WTC11 (cell line): ENCODE measurements around the gene RYR1. TPM values are rescaled to one million over a fixed set of nuclear protein-coding genes. Genes with fewer than 3 reads are reported as not detected.

Source experiments
- ATAC-seq: fragments of 200-7000 bp; cut with Tn5 transposase; 2 replicates; pipeline ENCODE4 v1.10.0; 2021; ENCODE audit warnings: mild to moderate bottlenecking, moderate library complexity
- CTCF ChIA-PET: fragments of 300-600 bp; sonication (Branson Sonifier 250); formaldehyde crosslinking; loops from one replicate; lab custom pipeline; 2021; ENCODE audit warnings: antibody characterized with exemption; lab: Charles Lee
- POLR2A ChIA-PET: fragments of 350-600 bp; sonication (Branson Sonifier 250); formaldehyde crosslinking; loops from one replicate; lab custom pipeline; 2021; ENCODE audit warnings: antibody characterized with exemption; lab: Charles Lee
- DNase-seq: peaks from one replicate; pipeline ENCODE4 v3.0.0; 2021; ENCODE audit warnings: low spot score
- H3K27ac Mint-ChIP-seq: 2 replicates; pipeline ENCODE4 v1.8.0; 2021; ENCODE audit warnings: mixed read lengths
- H3K27me3 Mint-ChIP-seq: 2 replicates; pipeline ENCODE4 v1.8.0; 2021; ENCODE audit warnings: low read depth, mild to moderate bottlenecking, moderate library complexity, mixed read lengths
- H3K36me3 Mint-ChIP-seq: 2 replicates; pipeline ENCODE4 v1.8.0; 2021; ENCODE audit warnings: mixed read lengths
- H3K4me1 Mint-ChIP-seq: 2 replicates; pipeline ENCODE4 v1.8.0; 2022; ENCODE audit warnings: mixed read lengths
- H3K4me3 Mint-ChIP-seq: 2 replicates; pipeline ENCODE4 v1.8.0; 2021; ENCODE audit warnings: mild to moderate bottlenecking, moderate library complexity, mixed read lengths
- H3K9me3 Mint-ChIP-seq: 2 replicates; pipeline ENCODE4 v1.8.0; 2021; ENCODE audit warnings: mixed read lengths
- CREB1 ChIP-seq: sonication (generic); formaldehyde crosslinking; IDR thresholded peaks from 2 replicates; pipeline ENCODE4 v1.8.0; 2023; ENCODE audit warnings: mild to moderate bottlenecking, missing genetic modification reagents
- ELF4 ChIP-seq: sonication (generic); formaldehyde crosslinking; IDR thresholded peaks from 2 replicates; pipeline ENCODE4 v1.8.1; 2022; ENCODE audit warnings: low read depth, mild to moderate bottlenecking, moderate library complexity, missing genetic modification reagents
- EMX1 ChIP-seq: fragments of 250-450 bp; sonication (Bioruptor Pico); IDR thresholded peaks from 2 replicates; pipeline ENCODE4 v1.8.0; 2021; ENCODE audit warnings: mild to moderate bottlenecking
- HMGA2 ChIP-seq: fragments of 250-450 bp; sonication (Bioruptor Pico); IDR thresholded peaks from 2 replicates; pipeline ENCODE4 v1.4.0; 2021; ENCODE audit warnings: mild to moderate bottlenecking, moderate library complexity
- IRF2 ChIP-seq: sonication (generic); formaldehyde crosslinking; IDR thresholded peaks from 2 replicates; pipeline ENCODE4 v1.8.0; 2022; ENCODE audit warnings: low read depth, missing genetic modification reagents, borderline replicate concordance
- MXD4 ChIP-seq: fragments of 250-450 bp; sonication (Bioruptor Pico); IDR thresholded peaks from 2 replicates; pipeline ENCODE4 v1.8.0; 2021; ENCODE audit warnings: mild to moderate bottlenecking, moderate library complexity, borderline replicate concordance
- SMAD3 ChIP-seq: sonication (generic); formaldehyde crosslinking; IDR thresholded peaks from 2 replicates; pipeline ENCODE4 v1.8.0; 2022; ENCODE audit warnings: missing genetic modification reagents, mild to moderate bottlenecking, borderline replicate concordance
- SOX15 ChIP-seq: fragments of 250-450 bp; sonication (Bioruptor Pico); IDR thresholded peaks from 2 replicates; pipeline ENCODE4 v1.9.0; 2021; ENCODE audit warnings: mild to moderate bottlenecking
- ZBTB21 ChIP-seq: sonication (generic); formaldehyde crosslinking; IDR thresholded peaks from 2 replicates; pipeline ENCODE4 v1.8.1; 2023; ENCODE audit warnings: mild to moderate bottlenecking, missing genetic modification reagents, borderline replicate concordance
- ZNF138 ChIP-seq: sonication (generic); formaldehyde crosslinking; conservative IDR thresholded peaks from 2 replicates; pipeline ENCODE4 v1.8.1; 2022; ENCODE audit warnings: mild to moderate bottlenecking, moderate library complexity, missing genetic modification reagents
- ZNF396 ChIP-seq: fragments of 250-450 bp; sonication (Bioruptor Pico); IDR thresholded peaks from 2 replicates; pipeline ENCODE4 v1.8.0; 2021; ENCODE audit warnings: mild to moderate bottlenecking, moderate library complexity, borderline replicate concordance
- ZNF423 ChIP-seq: fragments of 250-450 bp; sonication (Bioruptor Pico); IDR thresholded peaks from 2 replicates; pipeline ENCODE4 v2.1.2; 2022; ENCODE audit warnings: mild to moderate bottlenecking, moderate library complexity
- total RNA-seq: library from RNA; stranded (reverse); gene quantifications from 3 replicates; pipeline ENCODE4 v1.2.3, GENCODE V29; 2021
- TF ChIP-seq, protein P1 (sequence below): sonication (generic); formaldehyde crosslinking; conservative IDR thresholded peaks from 2 replicates; pipeline ENCODE4 v1.8.1; 2023; ENCODE audit warnings: mild to moderate bottlenecking, low read depth, missing genetic modification reagents, moderate library complexity
- TF ChIP-seq, protein P2 (sequence below): fragments of 250-450 bp; sonication (Bioruptor Pico); IDR thresholded peaks from 2 replicates; pipeline ENCODE4 v2.1.2; 2022; ENCODE audit warnings: mild to moderate bottlenecking, moderate library complexity
- TF ChIP-seq, protein P3 (sequence below): fragments of 250-450 bp; sonication (Bioruptor Pico); IDR thresholded peaks from 2 replicates; pipeline ENCODE4 v1.9.0; 2021; ENCODE audit warnings: moderate library complexity, mild to moderate bottlenecking, inconsistent platforms, borderline replicate concordance
- TF ChIP-seq, protein P4 (sequence below): fragments of 250-450 bp; sonication (Bioruptor Pico); IDR thresholded peaks from 2 replicates; pipeline ENCODE4 v1.9.0; 2021; ENCODE audit warnings: mild to moderate bottlenecking, borderline replicate concordance

RYR1 gene
- total RNA-seq, 1 experiment from 2014 or later, result 24.2 TPM

DNA sequence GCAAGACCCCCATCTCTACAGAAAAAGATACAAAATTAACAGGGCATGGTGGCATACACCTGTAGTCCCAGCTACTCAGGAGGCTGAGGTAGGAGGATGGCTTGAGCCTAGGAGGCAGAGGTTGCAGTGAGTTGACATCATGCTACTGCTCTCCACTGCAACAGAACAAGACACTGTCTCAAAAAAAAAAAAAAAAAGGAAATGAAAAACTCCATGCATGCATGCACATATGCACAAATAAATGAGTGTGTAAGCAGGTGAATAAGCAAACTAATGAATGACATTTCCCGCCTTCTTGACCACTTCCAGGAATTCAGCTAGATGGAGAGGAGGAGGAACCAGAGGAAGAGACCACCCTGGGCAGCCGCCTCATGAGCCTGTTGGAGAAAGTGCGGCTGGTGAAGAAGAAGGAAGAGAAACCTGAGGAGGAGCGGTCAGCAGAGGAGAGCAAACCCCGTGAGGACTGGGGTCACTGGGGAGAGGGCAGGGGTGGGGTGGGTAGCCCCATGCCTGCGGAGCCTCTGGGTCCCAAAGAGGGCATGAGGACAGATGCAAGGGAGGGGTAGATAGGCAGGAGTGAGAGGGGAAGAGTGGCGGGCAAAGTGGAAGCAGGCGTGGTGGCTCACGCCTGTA lies 58.8 kb downstream of the RYR1 start:
- no peaks in the 10 kb centered on the region for H3K27me3 Mint-ChIP-seq
- TF ChIP-seq, protein P1, sequence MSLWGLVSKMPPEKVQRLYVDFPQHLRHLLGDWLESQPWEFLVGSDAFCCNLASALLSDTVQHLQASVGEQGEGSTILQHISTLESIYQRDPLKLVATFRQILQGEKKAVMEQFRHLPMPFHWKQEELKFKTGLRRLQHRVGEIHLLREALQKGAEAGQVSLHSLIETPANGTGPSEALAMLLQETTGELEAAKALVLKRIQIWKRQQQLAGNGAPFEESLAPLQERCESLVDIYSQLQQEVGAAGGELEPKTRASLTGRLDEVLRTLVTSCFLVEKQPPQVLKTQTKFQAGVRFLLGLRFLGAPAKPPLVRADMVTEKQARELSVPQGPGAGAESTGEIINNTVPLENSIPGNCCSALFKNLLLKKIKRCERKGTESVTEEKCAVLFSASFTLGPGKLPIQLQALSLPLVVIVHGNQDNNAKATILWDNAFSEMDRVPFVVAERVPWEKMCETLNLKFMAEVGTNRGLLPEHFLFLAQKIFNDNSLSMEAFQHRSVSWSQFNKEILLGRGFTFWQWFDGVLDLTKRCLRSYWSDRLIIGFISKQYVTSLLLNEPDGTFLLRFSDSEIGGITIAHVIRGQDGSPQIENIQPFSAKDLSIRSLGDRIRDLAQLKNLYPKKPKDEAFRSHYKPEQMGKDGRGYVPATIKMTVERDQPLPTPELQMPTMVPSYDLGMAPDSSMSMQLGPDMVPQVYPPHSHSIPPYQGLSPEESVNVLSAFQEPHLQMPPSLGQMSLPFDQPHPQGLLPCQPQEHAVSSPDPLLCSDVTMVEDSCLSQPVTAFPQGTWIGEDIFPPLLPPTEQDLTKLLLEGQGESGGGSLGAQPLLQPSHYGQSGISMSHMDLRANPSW (CRISPR knock-in tag), result no peak
- no peak for TF ChIP-seq MXD4 (CRISPR knock-in tag)
- no peak for TF ChIP-seq ZNF396 (CRISPR knock-in tag)
- TF ChIP-seq, protein P2, sequence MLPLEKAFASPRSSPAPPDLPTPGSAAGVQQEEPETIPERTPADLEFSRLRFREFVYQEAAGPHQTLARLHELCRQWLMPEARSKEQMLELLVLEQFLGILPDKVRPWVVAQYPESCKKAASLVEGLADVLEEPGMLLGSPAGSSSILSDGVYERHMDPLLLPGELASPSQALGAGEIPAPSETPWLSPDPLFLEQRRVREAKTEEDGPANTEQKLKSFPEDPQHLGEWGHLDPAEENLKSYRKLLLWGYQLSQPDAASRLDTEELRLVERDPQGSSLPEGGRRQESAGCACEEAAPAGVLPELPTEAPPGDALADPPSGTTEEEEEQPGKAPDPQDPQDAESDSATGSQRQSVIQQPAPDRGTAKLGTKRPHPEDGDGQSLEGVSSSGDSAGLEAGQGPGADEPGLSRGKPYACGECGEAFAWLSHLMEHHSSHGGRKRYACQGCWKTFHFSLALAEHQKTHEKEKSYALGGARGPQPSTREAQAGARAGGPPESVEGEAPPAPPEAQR, result no peak
- TF ChIP-seq HMGA2 (CRISPR knock-in tag), result no peak
- TF ChIP-seq IRF2 (CRISPR knock-in tag), result no peak
- TF ChIP-seq ELF4 (CRISPR knock-in tag), result no peak
- TF ChIP-seq SOX15 (CRISPR knock-in tag), result no peak
- TF ChIP-seq CREB1 (CRISPR knock-in tag), result no peak
- TF ChIP-seq, protein P3, sequence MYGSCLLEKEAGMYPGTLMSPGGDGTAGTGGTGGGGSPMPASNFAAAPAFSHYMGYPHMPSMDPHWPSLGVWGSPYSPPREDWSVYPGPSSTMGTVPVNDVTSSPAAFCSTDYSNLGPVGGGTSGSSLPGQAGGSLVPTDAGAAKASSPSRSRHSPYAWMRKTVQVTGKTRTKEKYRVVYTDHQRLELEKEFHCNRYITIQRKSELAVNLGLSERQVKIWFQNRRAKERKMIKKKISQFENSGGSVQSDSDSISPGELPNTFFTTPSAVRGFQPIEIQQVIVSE (CRISPR knock-in tag), result no peak
- TF ChIP-seq, protein P4, sequence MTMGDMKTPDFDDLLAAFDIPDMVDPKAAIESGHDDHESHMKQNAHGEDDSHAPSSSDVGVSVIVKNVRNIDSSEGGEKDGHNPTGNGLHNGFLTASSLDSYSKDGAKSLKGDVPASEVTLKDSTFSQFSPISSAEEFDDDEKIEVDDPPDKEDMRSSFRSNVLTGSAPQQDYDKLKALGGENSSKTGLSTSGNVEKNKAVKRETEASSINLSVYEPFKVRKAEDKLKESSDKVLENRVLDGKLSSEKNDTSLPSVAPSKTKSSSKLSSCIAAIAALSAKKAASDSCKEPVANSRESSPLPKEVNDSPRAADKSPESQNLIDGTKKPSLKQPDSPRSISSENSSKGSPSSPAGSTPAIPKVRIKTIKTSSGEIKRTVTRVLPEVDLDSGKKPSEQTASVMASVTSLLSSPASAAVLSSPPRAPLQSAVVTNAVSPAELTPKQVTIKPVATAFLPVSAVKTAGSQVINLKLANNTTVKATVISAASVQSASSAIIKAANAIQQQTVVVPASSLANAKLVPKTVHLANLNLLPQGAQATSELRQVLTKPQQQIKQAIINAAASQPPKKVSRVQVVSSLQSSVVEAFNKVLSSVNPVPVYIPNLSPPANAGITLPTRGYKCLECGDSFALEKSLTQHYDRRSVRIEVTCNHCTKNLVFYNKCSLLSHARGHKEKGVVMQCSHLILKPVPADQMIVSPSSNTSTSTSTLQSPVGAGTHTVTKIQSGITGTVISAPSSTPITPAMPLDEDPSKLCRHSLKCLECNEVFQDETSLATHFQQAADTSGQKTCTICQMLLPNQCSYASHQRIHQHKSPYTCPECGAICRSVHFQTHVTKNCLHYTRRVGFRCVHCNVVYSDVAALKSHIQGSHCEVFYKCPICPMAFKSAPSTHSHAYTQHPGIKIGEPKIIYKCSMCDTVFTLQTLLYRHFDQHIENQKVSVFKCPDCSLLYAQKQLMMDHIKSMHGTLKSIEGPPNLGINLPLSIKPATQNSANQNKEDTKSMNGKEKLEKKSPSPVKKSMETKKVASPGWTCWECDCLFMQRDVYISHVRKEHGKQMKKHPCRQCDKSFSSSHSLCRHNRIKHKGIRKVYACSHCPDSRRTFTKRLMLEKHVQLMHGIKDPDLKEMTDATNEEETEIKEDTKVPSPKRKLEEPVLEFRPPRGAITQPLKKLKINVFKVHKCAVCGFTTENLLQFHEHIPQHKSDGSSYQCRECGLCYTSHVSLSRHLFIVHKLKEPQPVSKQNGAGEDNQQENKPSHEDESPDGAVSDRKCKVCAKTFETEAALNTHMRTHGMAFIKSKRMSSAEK (CRISPR knock-in tag), result no peak
- no peak for TF ChIP-seq ZBTB21 (CRISPR knock-in tag)
- TF ChIP-seq EMX1 (CRISPR knock-in tag), result no peak
- no peak for TF ChIP-seq ZNF423 (CRISPR knock-in tag)
- TF ChIP-seq ZNF138 (CRISPR knock-in tag), result no peak
- no peak for TF ChIP-seq SMAD3 (CRISPR knock-in tag)
- TF ChIP-seq, all 79 proteins: peak for 0
- no peak for DNase-seq
- CTCF ChIA-PET, result interaction anchor here (1.5 kb wide), 1 partner anchor 89 kb away, joined by 6 read pairs; the partner anchor contains the start of gene FAM98C
- H3K4me3 Mint-ChIP-seq, result no peak overlapping the region
- peaks cover 59% of the 10 kb centered on the region for H3K36me3 Mint-ChIP-seq
- no peak for ATAC-seq
- peaks cover 12% of the 10 kb centered on the region for H3K4me1 Mint-ChIP-seq
- no peak overlapping the region for H3K27ac Mint-ChIP-seq
- POLR2A ChIA-PET, result no interaction called here
- H3K9me3 Mint-ChIP-seq, result peaks cover 7% of the 10 kb centered on the region; the same call in 1 of the 2 replicates
